H9 (cell line): ENCODE data around the gene NCOR2. TPM values are rescaled to one million over a fixed set of nuclear protein-coding genes. Genes with fewer than 3 reads are reported as not detected.

Experiments used
- DNase-seq: peaks from one replicate; pipeline ENCODE4 v3.0.0-alpha.2; 2017
- H2AFZ ChIP-seq: one replicate; pipeline ENCODE4 v1.6.1; 2013; ENCODE audit warnings: mild to moderate bottlenecking, low read length, control low read depth, moderate library complexity
- H2AK5ac ChIP-seq: 2 replicates; pipeline ENCODE4 v1.6.1; 2013; ENCODE audit warnings: low read length, control low read depth, mixed read lengths; ENCODE audit not compliant: insufficient read length
- H2BK120ac ChIP-seq: one replicate; pipeline ENCODE4 v1.6.1; 2013; ENCODE audit warnings: low read depth, mild to moderate bottlenecking, low read length, control low read depth, inconsistent platforms; ENCODE audit not compliant: poor library complexity, severe bottlenecking
- H2BK12ac ChIP-seq: 2 replicates; pipeline ENCODE4 v1.6.1; 2013; ENCODE audit warnings: low read length, control low read depth, mixed read lengths, low read depth; ENCODE audit not compliant: insufficient read length
- H2BK15ac ChIP-seq: 2 replicates; pipeline ENCODE4 v1.6.1; 2013; ENCODE audit warnings: low read depth, low read length, control low read depth
- H2BK20ac ChIP-seq: one replicate; pipeline ENCODE4 v1.6.1; 2013; ENCODE audit warnings: low read depth, mild to moderate bottlenecking, low read length, control low read depth, inconsistent platforms; ENCODE audit not compliant: poor library complexity, severe bottlenecking
- H2BK5ac ChIP-seq: 2 replicates; pipeline ENCODE4 v1.6.1; 2013; ENCODE audit warnings: low read length, control low read depth, mixed read lengths; ENCODE audit not compliant: insufficient read length
- H3K14ac ChIP-seq: 2 replicates; pipeline ENCODE4 v1.6.1; 2013; ENCODE audit warnings: low read length, control low read depth; ENCODE audit not compliant: insufficient read depth
- H3K18ac ChIP-seq: 2 replicates; pipeline ENCODE4 v1.6.1; 2013; ENCODE audit warnings: low read depth, mild to moderate bottlenecking, mixed read lengths, low read length, control low read depth; ENCODE audit not compliant: insufficient read length
- H3K23ac ChIP-seq: 2 replicates; pipeline ENCODE4 v1.6.1; 2013; ENCODE audit warnings: low read length, control low read depth, mixed read lengths, low read depth; ENCODE audit not compliant: insufficient read length
- H3K23me2 ChIP-seq: 2 replicates; pipeline ENCODE4 v1.6.1; 2013; ENCODE audit warnings: low read depth, mild to moderate bottlenecking, mixed read lengths, low read length, control low read depth; ENCODE audit not compliant: insufficient read length, poor library complexity, severe bottlenecking
- H3K27ac ChIP-seq: 2 replicates; pipeline ENCODE4 v1.5.1; 2013; ENCODE audit warnings: low read length, control low read depth, mixed read lengths, low read depth; ENCODE audit not compliant: insufficient read length
- H3K27me3 ChIP-seq: 2 replicates; pipeline ENCODE4 v1.6.1; 2013; ENCODE audit warnings: low read length, control low read depth, inconsistent platforms; ENCODE audit not compliant: insufficient read depth
- H3K4ac ChIP-seq: 2 replicates; pipeline ENCODE4 v1.6.1; 2013; ENCODE audit warnings: low read depth, mild to moderate bottlenecking, control low read depth, inconsistent platforms, low read length, moderate library complexity
- H3K4me1 ChIP-seq: 2 replicates; pipeline ENCODE4 v1.6.1; 2013; ENCODE audit warnings: low read length, control low read depth, inconsistent platforms; ENCODE audit not compliant: insufficient read depth
- H3K4me2 ChIP-seq: 2 replicates; pipeline ENCODE4 v1.6.1; 2013; ENCODE audit warnings: low read length, control low read depth, mixed read lengths; ENCODE audit not compliant: insufficient read length, insufficient read depth
- H3K56ac ChIP-seq: 2 replicates; pipeline ENCODE4 v1.6.1; 2013; ENCODE audit warnings: low read depth, mild to moderate bottlenecking, mixed read lengths, low read length, control low read depth; ENCODE audit not compliant: insufficient read length
- H3K79me1 ChIP-seq: 2 replicates; pipeline ENCODE4 v1.6.1; 2013; ENCODE audit warnings: low read depth, mild to moderate bottlenecking, moderate library complexity, low read length, control low read depth, inconsistent platforms; ENCODE audit not compliant: insufficient read depth, poor library complexity, severe bottlenecking
- H3K79me2 ChIP-seq: 2 replicates; pipeline ENCODE4 v1.6.1; 2013; ENCODE audit warnings: low read length, control low read depth, inconsistent platforms; ENCODE audit not compliant: insufficient read depth
- H3K9ac ChIP-seq: 2 replicates; pipeline ENCODE4 v1.6.1; 2013; ENCODE audit warnings: low read length, control low read depth, mixed read lengths; ENCODE audit not compliant: insufficient read length; ENCODE audit errors: extremely low read depth
- H3K9me3 ChIP-seq: one replicate; pipeline ENCODE4 v1.6.1; 2013; ENCODE audit warnings: low read depth, low read length, inconsistent platforms; ENCODE audit not compliant: control insufficient read depth
- H3T11ph ChIP-seq: one replicate; pipeline ENCODE4 v1.6.1; 2013; ENCODE audit warnings: mild to moderate bottlenecking, low read length, control low read depth, inconsistent platforms
- H4K20me1 ChIP-seq: one replicate; pipeline ENCODE4 v1.6.1; 2013; ENCODE audit not compliant: control insufficient read depth, insufficient read length, insufficient read depth
- H4K5ac ChIP-seq: 2 replicates; pipeline ENCODE4 v1.6.1; 2013; ENCODE audit warnings: low read depth, mild to moderate bottlenecking, mixed read lengths, low read length, control low read depth; ENCODE audit not compliant: insufficient read length
- H4K8ac ChIP-seq: replicated peaks from 2 replicates; pipeline ENCODE4 v1.6.1; 2013; ENCODE audit warnings: low read length, control low read depth, mixed read lengths, low read depth; ENCODE audit not compliant: insufficient read length
- H4K91ac ChIP-seq: 2 replicates; pipeline ENCODE4 v1.6.1; 2013; ENCODE audit warnings: low read depth, mild to moderate bottlenecking, moderate library complexity, mixed read lengths, low read length, control low read depth; ENCODE audit not compliant: insufficient read length
- H3K27ac Mint-ChIP-seq, 3 experiments: 2 replicates in 2 of 3; 3 replicates in 1 of 3; pipeline ENCODE4 v1.8.0; 2020 to 2021; ENCODE audit warnings: mixed read lengths in 3 of 3, mild to moderate bottlenecking in 1 of 3, moderate library complexity in 1 of 3
- H3K27me3 Mint-ChIP-seq: 2 replicates; pipeline ENCODE4 v1.8.0; 2021; ENCODE audit warnings: low read depth, mild to moderate bottlenecking, moderate library complexity, mixed read lengths
- H3K36me3 Mint-ChIP-seq, 3 experiments: 2 replicates in 2 of 3; 3 replicates in 1 of 3; pipeline ENCODE4 v1.8.0; 2020 to 2021; ENCODE audit warnings: low read depth in 3 of 3, mixed read lengths in 3 of 3; ENCODE audit not compliant: insufficient read depth in 1 of 3
- H3K4me1 Mint-ChIP-seq, 2 experiments: 2 replicates each; pipeline ENCODE4 v1.8.0; 2020; ENCODE audit warnings: mixed read lengths in 2 of 2
- H3K4me3 Mint-ChIP-seq, 2 experiments: 2 replicates in 1 of 2; 3 replicates in 1 of 2; pipeline ENCODE4 v1.8.0; 2020 to 2021; ENCODE audit warnings: mild to moderate bottlenecking in 2 of 2, mixed read lengths in 2 of 2, moderate library complexity in 1 of 2
- H3K9me3 Mint-ChIP-seq, 2 experiments: 2 replicates in 1 of 2; 3 replicates in 1 of 2; pipeline ENCODE4 v1.8.0; 2020; ENCODE audit warnings: mild to moderate bottlenecking in 2 of 2, mixed read lengths in 2 of 2, moderate library complexity in 1 of 2
- WGBS: extraction: QIAGEN DNeasy Blood & Tissue Kit; methylation state at CpG from one replicate; pipeline ENCODE4 v1.1.7; 2013; ENCODE audit warnings: missing lambda C conversion rate, low lambda C conversion rate, mixed read lengths; ENCODE audit not compliant: insufficient read length; ENCODE audit errors: extremely low coverage; 5-methylcytosine and 5-hydroxymethylcytosine counted together
- total RNA-seq: library from RNA; stranded (reverse); gene quantifications from 2 replicates; pipeline ENCODE4 v1.2.1, GENCODE V29; 2021
- TF ChIP-seq, protein P1 (sequence below): fragments of 200-600 bp; sonication (generic); conservative IDR thresholded peaks from 3 replicates; pipeline ENCODE4 v1.8.0; 2021; ENCODE audit warnings: antibody characterized with exemption, mild to moderate bottlenecking

NCOR2 gene
- total RNA-seq, 1 experiment from 2014 or later: 226 TPM

DNA sequence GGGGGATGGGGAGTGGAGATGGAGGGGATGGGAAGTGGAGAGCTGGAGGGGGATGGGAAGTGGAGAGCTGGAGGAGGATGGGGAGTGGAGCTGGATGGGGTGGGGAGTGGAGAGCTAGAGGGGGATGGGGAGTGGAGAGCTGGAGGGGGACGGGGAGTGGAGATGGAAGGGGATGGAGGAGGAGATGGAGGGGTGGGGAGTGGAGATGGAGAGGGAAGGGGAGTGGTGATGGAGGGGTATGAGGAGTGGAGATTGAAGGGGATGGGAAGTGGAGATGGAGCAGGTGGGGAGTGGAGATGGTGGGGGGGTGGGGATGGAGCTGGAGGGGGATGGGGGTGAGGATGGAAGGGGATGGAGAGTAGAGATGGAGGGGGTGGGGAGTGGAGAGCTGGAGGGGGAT is 26.1 kb downstream of the NCOR2 start:
- Histone ChIP-seq H3K4me1 (peaks cover 3% of the 10 kb centered on the region; the same call in 1 of the 2 replicates), H3K14ac (no peak overlapping the region), H3K27ac (no peak overlapping the region), H4K91ac (no peak overlapping the region), H2BK5ac (no peak overlapping the region), H4K20me1 (no peaks in the 10 kb centered on the region), H3K23me2 (no peaks in the 10 kb centered on the region), H2BK20ac (no peak overlapping the region), H2AFZ (no peak overlapping the region), H3K27me3 (no peaks in the 10 kb centered on the region), H2AK5ac (no peak overlapping the region), H3T11ph (no peak overlapping the region), H3K79me1 (peaks cover 4% of the 10 kb centered on the region), H3K23ac (no peak overlapping the region), H2BK120ac (no peak overlapping the region), H2BK12ac (no peak overlapping the region), H2BK15ac (no peak overlapping the region), H4K8ac (no peak overlapping the region), H3K56ac (no peak overlapping the region), H3K18ac (no peak overlapping the region), H3K79me2 (peaks cover 72% of the 10 kb centered on the region; the same call in 1 of the 2 replicates), H3K4me2 (no peak overlapping the region), H3K4ac (no peak overlapping the region), H3K9me3 (no peaks in the 10 kb centered on the region), H4K5ac (no peak overlapping the region), H3K9ac (no peak overlapping the region)
- DNase-seq: no peak
- Mint-ChIP-seq H3K9me3 (no peaks in the 10 kb centered on the region), H3K4me1 (peaks cover 48 to 60% of the 10 kb centered on the region in 2 experiments), H3K4me3 (no peak overlapping the region), H3K36me3 (peaks cover 0 to 12% (median 8%) of the 10 kb centered on the region in 3 experiments; a peak in 4 of 7 replicates), H3K27ac (no peak overlapping the region), H3K27me3 (no peaks in the 10 kb centered on the region)
- WGBS: 100% methylated on average over 1 of the region's 1 CpG
- TF ChIP-seq, protein P1, sequence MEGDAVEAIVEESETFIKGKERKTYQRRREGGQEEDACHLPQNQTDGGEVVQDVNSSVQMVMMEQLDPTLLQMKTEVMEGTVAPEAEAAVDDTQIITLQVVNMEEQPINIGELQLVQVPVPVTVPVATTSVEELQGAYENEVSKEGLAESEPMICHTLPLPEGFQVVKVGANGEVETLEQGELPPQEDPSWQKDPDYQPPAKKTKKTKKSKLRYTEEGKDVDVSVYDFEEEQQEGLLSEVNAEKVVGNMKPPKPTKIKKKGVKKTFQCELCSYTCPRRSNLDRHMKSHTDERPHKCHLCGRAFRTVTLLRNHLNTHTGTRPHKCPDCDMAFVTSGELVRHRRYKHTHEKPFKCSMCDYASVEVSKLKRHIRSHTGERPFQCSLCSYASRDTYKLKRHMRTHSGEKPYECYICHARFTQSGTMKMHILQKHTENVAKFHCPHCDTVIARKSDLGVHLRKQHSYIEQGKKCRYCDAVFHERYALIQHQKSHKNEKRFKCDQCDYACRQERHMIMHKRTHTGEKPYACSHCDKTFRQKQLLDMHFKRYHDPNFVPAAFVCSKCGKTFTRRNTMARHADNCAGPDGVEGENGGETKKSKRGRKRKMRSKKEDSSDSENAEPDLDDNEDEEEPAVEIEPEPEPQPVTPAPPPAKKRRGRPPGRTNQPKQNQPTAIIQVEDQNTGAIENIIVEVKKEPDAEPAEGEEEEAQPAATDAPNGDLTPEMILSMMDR: no peak
